AG10803 (cell line): ENCODE measurements around the gene TUBB8.
"Not testable (repeated sequence)": the region's sequence is repeated elsewhere in the genome, so short reads cannot be mapped to it uniquely, and the experiment has no call there.

Experiments
- DNase-seq: peaks from one replicate; pipeline ENCODE4 v3.0.0; 2010; ENCODE audit warnings: low read depth
- H3K4me3 ChIP-seq: 2 replicates; pipeline ENCODE4 v1.5.1; 2011; ENCODE audit warnings: mild to moderate bottlenecking, low read length, control low read depth
- CTCF ChIP-seq: conservative IDR thresholded peaks from 2 replicates; pipeline ENCODE4 v1.5.1; 2011; ENCODE audit warnings: mild to moderate bottlenecking, low read length, control low read depth, inconsistent platforms

TUBB8 gene

GRCh38 chr10:80477-81105 is 31.5 kb upstream of the TUBB8 start:
- H3K4me3 ChIP-seq: no peak overlapping the region
- no peak for TF ChIP-seq CTCF
- no peak for DNase-seq

GRCh38 chr10:79532-80215 is 30.6 kb upstream of the TUBB8 start:
- TF ChIP-seq CTCF: no peak
- no peak for DNase-seq
- no peak overlapping the region for H3K4me3 ChIP-seq

- DNase-seq: no peak
- H3K4me3 ChIP-seq: no peak overlapping the region
- TF ChIP-seq CTCF: no peak
Observed at GRCh38 chr10:78556-78955, 29.5 kb upstream of the TUBB8 start.

GRCh38 chr10:74266-74621 is 25.1 kb upstream of the TUBB8 start:
- peak overlapping the region; percentile 59 for H3K4me3 ChIP-seq
- not testable (repeated sequence) for DNase-seq

- peak overlapping the region; percentile 59 for H3K4me3 ChIP-seq
- peak; percentile 53 for TF ChIP-seq CTCF
- DNase-seq: peak; percentile 31
Observed at GRCh38 chr10:73543-74265, 24.6 kb upstream of the TUBB8 start.

GRCh38 chr10:68156-68555 is 19.1 kb upstream of the TUBB8 start:
- not testable (repeated sequence) for DNase-seq

GRCh38 chr10:49926-50325 is 830 bp upstream of the TUBB8 start:
- DNase-seq, H3K4me3 ChIP-seq: not testable (repeated sequence)

More at GRCh38 chr10:68156-68555, 19.1 kb upstream of the TUBB8 start:
- not testable (repeated sequence) for H3K4me3 ChIP-seq

- not testable (repeated sequence) for DNase-seq, H3K4me3 ChIP-seq
Observed at GRCh38 chr10:47864-48263, 1.2 kb downstream of the TUBB8 start.

- not testable (repeated sequence) for DNase-seq, H3K4me3 ChIP-seq
Observed at GRCh38 chr10:13315-13635, 35.8 kb downstream of the TUBB8 start.

GRCh38 chr10:12444-13314 is 36.4 kb downstream of the TUBB8 start:
- H3K4me3 ChIP-seq, DNase-seq: not testable (repeated sequence)

- DNase-seq, H3K4me3 ChIP-seq: not testable (repeated sequence)
Observed at GRCh38 chr10:11260-11659, 37.8 kb downstream of the TUBB8 start.

GRCh38 chr10:10261-10971 is 38.7 kb downstream of the TUBB8 start:
- H3K4me3 ChIP-seq, DNase-seq: not testable (repeated sequence)
